HCT116 (cell line): ENCODE measurements around the gene LPAR1. TPM values are rescaled to one million over a fixed set of nuclear protein-coding genes. Genes with fewer than 3 reads are reported as not detected.

ENCODE experiments used
- ATAC-seq: fragments of 200-7000 bp; cut with Tn5 transposase; 2 replicates; pipeline ENCODE4 v1.9.1; 2020; ENCODE audit warnings: mild to moderate bottlenecking, moderate library complexity
- BruUV-seq: library from RNA; stranded (reverse); fragments of 400-500 nt; replicated peaks from 2 replicates; lab custom pipeline; 2021; lab: Mats Ljungman, UMichigan
- CTCF ChIA-PET: fragments of 300-600 bp; sonication (Branson Sonifier 250); formaldehyde crosslinking; loops from one replicate; lab custom pipeline; 2021; ENCODE audit warnings: antibody characterized with exemption; lab: Charles Lee
- POLR2A ChIA-PET: fragments of 300-600, 350-600 bp; sonication (Branson Sonifier 250); formaldehyde crosslinking; loops from one replicate; lab custom pipeline; 2021; ENCODE audit warnings: antibody characterized with exemption; lab: Charles Lee
- RAD21 ChIA-PET, 2 experiments: fragments of 300-600 bp; sonication (Branson Sonifier 250); formaldehyde crosslinking; loops; one replicate each; lab custom pipeline; 2023; ENCODE audit warnings: low total read pairs in 2 of 2; ENCODE audit not compliant: uncharacterized antibody in 2 of 2, unreplicated experiment in 2 of 2, low non-redundant PET in 1 of 2; lab: Charles Lee
- DNase-seq: peaks from one replicate; pipeline ENCODE4 v3.0.0-alpha.2; 2010; ENCODE audit warnings: low read depth, low spot score
- H2AFZ ChIP-seq: fragments of 200-600 bp; shearing (Covaris generic), sonication (generic); 2 replicates; pipeline ENCODE4 v1.6.1; 2017; ENCODE audit warnings: low read depth, mixed run types, mixed read lengths, antibody characterized with exemption, low read length; ENCODE audit not compliant: poor library complexity, severe bottlenecking
- H3K27ac ChIP-seq: 2 replicates; pipeline ENCODE4 v1.5.1; 2012; ENCODE audit warnings: low read depth, low read length
- H3K27me3 ChIP-seq: fragments of 200-600 bp; sonication (generic); 2 replicates; pipeline ENCODE4 v1.6.1; 2016; ENCODE audit warnings: mixed run types, low read length, mixed read lengths; ENCODE audit not compliant: insufficient read depth
- H3K36me3 ChIP-seq, 2 experiments: fragments of 200-500 bp in 1 of 2; fragments of 200-600 bp in 1 of 2; sonication (Bioruptor generic) in 1 of 2; sonication (generic) in 1 of 2; 2 replicates each; pipeline versions ENCODE4 v1.5.1 to v1.6.1; 2014 to 2016; ENCODE audit warnings: low read length in 2 of 2, inconsistent platforms in 1 of 2, mixed read lengths in 1 of 2, mixed run types in 1 of 2; ENCODE audit not compliant: insufficient read depth in 2 of 2, control insufficient read depth in 1 of 2
- H3K4me1 ChIP-seq, 2 experiments: fragments of 200-600 bp in 1 of 2; sonication (generic) in 1 of 2; 2 replicates each; pipeline versions ENCODE4 v1.5.1 to v1.6.1; 2012 to 2017; ENCODE audit warnings: low read length in 2 of 2, inconsistent platforms in 1 of 2, mild to moderate bottlenecking in 1 of 2, mixed read lengths in 1 of 2, mixed run types in 1 of 2, moderate library complexity in 1 of 2; ENCODE audit not compliant: insufficient read depth in 2 of 2, control insufficient read depth in 1 of 2
- H3K4me2 ChIP-seq: fragments of 200-600 bp; sonication (generic); 2 replicates; pipeline ENCODE4 v1.6.1; 2017; ENCODE audit warnings: mixed run types, low read length, mixed read lengths
- H3K4me3 ChIP-seq, 2 experiments: fragments of 200-600 bp in 1 of 2; sonication (generic) in 1 of 2; replicated peaks in 1 of 2; 2 replicates each; pipeline ENCODE4 v1.5.1; 2011 to 2016; ENCODE audit warnings: low read length in 2 of 2, control low read depth in 1 of 2, low read depth in 1 of 2, mild to moderate bottlenecking in 1 of 2, mixed read lengths in 1 of 2, mixed run types in 1 of 2
- H3K79me2 ChIP-seq: fragments of 200-600 bp; sonication (generic); 2 replicates; pipeline ENCODE4 v1.6.1; 2017; ENCODE audit warnings: mild to moderate bottlenecking, mixed run types, low read length, moderate library complexity, mixed read lengths; ENCODE audit not compliant: insufficient read depth
- H3K9ac ChIP-seq: fragments of 200-600 bp; sonication (generic); 2 replicates; pipeline ENCODE4 v1.6.1; 2016; ENCODE audit warnings: low read length, mixed read lengths
- H3K9me2 ChIP-seq: fragments of 200-600 bp; sonication (generic), shearing (Covaris generic); 2 replicates; pipeline ENCODE4 v1.6.1; 2017; ENCODE audit warnings: mixed run types, mild to moderate bottlenecking, moderate library complexity; ENCODE audit not compliant: insufficient read depth
- H3K9me3 ChIP-seq, 2 experiments: fragments of 200-500 bp in 1 of 2; fragments of 200-600 bp in 1 of 2; sonication (Bioruptor generic) in 1 of 2; sonication (generic) in 1 of 2; 2 replicates each; pipeline ENCODE4 v1.6.1; 2014 to 2017; ENCODE audit warnings: low read length in 2 of 2, mixed read lengths in 2 of 2, inconsistent platforms in 1 of 2, low read depth in 1 of 2, mild to moderate bottlenecking in 1 of 2, mixed run types in 1 of 2, moderate library complexity in 1 of 2; ENCODE audit not compliant: control insufficient read depth in 1 of 2, insufficient read depth in 1 of 2
- H4K20me1 ChIP-seq: fragments of 200-600 bp; sonication (generic), shearing (Covaris generic); 2 replicates; pipeline ENCODE4 v1.6.1; 2017; ENCODE audit warnings: mixed run types, mild to moderate bottlenecking, moderate library complexity; ENCODE audit not compliant: insufficient read depth
- EGR1 ChIP-seq: IDR thresholded peaks from 2 replicates; pipeline ENCODE4 v1.6.1; 2012; ENCODE audit warnings: low read depth
- EZH2phosphoT487 ChIP-seq: fragments of 200-600 bp; IDR thresholded peaks from 2 replicates; pipeline ENCODE4 v1.6.1; 2018; ENCODE audit warnings: antibody characterized with exemption, borderline replicate concordance
- SRF ChIP-seq: IDR thresholded peaks from 2 replicates; pipeline ENCODE4 v1.6.1; 2012; ENCODE audit warnings: low read depth
- TCF7L2 ChIP-seq: IDR thresholded peaks from 2 replicates; pipeline ENCODE4 v1.7.0; 2011; ENCODE audit warnings: borderline replicate concordance, inconsistent platforms; ENCODE audit not compliant: insufficient read depth, insufficient read length; ENCODE audit errors: extremely low read depth
- YY1 ChIP-seq: IDR thresholded peaks from 2 replicates; pipeline ENCODE4 v1.6.1; 2011; ENCODE audit warnings: low read length, low read depth, moderate library complexity, mild to moderate bottlenecking; ENCODE audit not compliant: insufficient replicate concordance; ENCODE audit errors: extremely low read depth
- intact Hi-C: fragments of 100-400 bp; cut with micrococcal nuclease; formaldehyde crosslinking; loops from 2 replicates; pipeline ENCODE4 v1.10.0; 2022
- total RNA-seq: library from RNA; stranded (reverse); gene quantifications from one replicate; pipeline ENCODE4 v1.2.1, GENCODE V29; 2021; ENCODE audit not compliant: unreplicated experiment
- TF ChIP-seq, protein P1 (sequence below): IDR thresholded peaks from 2 replicates; pipeline ENCODE4 v1.6.1; 2012; ENCODE audit warnings: low read depth
- TF ChIP-seq, protein P2 (sequence below), 3 experiments: fragments of 200-600 bp in 1 of 3; sonication (generic) in 1 of 3; IDR thresholded peaks in 2 of 3; conservative IDR thresholded peaks in 1 of 3; 2 replicates each; pipeline ENCODE4 v1.5.1; 2012 to 2017; ENCODE audit warnings: low read depth in 2 of 3, low read length in 2 of 3, antibody characterized with exemption in 1 of 3, borderline replicate concordance in 1 of 3, control low read depth in 1 of 3, mild to moderate bottlenecking in 1 of 3, mixed read lengths in 1 of 3, mixed run types in 1 of 3, moderate library complexity in 1 of 3; ENCODE audit not compliant: insufficient read depth in 1 of 3

LPAR1 gene
- total RNA-seq, 1 experiment from 2014 or later = 7.4 TPM

DNA sequence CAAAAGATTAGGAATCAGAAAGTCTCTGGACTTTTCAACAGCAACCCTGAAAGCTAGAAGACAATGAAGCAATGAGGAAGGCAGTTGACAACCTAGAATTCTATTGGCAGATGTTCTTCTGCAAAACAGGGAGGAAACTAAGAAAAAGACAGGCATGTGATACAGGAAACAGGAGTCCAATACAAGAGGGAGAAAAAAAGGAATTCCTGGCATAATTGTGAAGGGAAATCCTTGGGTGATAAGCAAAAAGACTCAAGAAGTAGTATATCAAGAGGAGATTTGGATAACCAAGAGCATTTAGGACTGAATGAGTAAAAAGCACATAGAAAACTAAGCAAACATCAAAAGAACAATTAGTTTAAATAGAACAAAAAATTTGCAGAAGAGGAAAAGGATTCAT lies 58.6 kb downstream of the LPAR1 start (continued):
- no peak for TF ChIP-seq EZH2phosphoT487
- TF ChIP-seq EGR1 = no peak

DNA sequence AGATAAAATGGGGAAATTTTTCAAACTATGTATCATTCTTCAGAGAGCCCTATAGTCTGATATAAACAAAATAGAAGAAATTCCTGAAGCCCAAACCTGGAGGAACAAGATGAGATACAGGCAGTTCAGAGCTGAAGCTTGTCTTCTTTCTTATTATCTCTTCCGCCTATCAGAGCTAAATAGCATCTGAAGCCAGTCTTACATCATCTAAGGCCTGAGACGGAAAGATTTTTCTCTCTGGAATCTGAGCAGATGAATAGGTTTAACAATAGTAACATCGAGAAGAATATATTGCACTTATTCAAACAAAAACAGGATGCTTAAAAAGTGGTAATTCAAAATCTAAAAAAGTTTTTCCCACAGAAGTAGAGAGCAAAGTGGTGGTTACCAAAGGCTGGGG lies 59.8 kb downstream of the LPAR1 start:
- H3K36me3 ChIP-seq = no peaks in the 10 kb centered on the region
- TF ChIP-seq, protein P1, sequence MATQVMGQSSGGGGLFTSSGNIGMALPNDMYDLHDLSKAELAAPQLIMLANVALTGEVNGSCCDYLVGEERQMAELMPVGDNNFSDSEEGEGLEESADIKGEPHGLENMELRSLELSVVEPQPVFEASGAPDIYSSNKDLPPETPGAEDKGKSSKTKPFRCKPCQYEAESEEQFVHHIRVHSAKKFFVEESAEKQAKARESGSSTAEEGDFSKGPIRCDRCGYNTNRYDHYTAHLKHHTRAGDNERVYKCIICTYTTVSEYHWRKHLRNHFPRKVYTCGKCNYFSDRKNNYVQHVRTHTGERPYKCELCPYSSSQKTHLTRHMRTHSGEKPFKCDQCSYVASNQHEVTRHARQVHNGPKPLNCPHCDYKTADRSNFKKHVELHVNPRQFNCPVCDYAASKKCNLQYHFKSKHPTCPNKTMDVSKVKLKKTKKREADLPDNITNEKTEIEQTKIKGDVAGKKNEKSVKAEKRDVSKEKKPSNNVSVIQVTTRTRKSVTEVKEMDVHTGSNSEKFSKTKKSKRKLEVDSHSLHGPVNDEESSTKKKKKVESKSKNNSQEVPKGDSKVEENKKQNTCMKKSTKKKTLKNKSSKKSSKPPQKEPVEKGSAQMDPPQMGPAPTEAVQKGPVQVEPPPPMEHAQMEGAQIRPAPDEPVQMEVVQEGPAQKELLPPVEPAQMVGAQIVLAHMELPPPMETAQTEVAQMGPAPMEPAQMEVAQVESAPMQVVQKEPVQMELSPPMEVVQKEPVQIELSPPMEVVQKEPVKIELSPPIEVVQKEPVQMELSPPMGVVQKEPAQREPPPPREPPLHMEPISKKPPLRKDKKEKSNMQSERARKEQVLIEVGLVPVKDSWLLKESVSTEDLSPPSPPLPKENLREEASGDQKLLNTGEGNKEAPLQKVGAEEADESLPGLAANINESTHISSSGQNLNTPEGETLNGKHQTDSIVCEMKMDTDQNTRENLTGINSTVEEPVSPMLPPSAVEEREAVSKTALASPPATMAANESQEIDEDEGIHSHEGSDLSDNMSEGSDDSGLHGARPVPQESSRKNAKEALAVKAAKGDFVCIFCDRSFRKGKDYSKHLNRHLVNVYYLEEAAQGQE = no peak
- TF ChIP-seq YY1 (no peak), SRF (no peak), TCF7L2 (no peak)
- TF ChIP-seq, protein P2, sequence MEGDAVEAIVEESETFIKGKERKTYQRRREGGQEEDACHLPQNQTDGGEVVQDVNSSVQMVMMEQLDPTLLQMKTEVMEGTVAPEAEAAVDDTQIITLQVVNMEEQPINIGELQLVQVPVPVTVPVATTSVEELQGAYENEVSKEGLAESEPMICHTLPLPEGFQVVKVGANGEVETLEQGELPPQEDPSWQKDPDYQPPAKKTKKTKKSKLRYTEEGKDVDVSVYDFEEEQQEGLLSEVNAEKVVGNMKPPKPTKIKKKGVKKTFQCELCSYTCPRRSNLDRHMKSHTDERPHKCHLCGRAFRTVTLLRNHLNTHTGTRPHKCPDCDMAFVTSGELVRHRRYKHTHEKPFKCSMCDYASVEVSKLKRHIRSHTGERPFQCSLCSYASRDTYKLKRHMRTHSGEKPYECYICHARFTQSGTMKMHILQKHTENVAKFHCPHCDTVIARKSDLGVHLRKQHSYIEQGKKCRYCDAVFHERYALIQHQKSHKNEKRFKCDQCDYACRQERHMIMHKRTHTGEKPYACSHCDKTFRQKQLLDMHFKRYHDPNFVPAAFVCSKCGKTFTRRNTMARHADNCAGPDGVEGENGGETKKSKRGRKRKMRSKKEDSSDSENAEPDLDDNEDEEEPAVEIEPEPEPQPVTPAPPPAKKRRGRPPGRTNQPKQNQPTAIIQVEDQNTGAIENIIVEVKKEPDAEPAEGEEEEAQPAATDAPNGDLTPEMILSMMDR (IDR thresholded peaks at IDR 0.05 in 2 of 3, conservative IDR thresholded peaks at IDR 0.05 in 1 of 3; ENCODE audit: borderline replicate concordance in 1 of 3, insufficient read depth in 1 of 3, low read depth in 2 of 3, low read length in 2 of 3) = no peak
- TF ChIP-seq, all 23 proteins: peak for 0
- ChIA-PET RAD21 (no interaction called here), POLR2A (no interaction called here), CTCF (no interaction called here)
- Histone ChIP-seq H3K9ac (no peak overlapping the region), H3K4me3 (no peak overlapping the region), H3K9me3 (no peaks in the 10 kb centered on the region), H2AFZ (no peak overlapping the region), H3K4me1 (peaks cover 10 to 13% of the 10 kb centered on the region in 2 experiments), H3K4me2 (no peak overlapping the region), H4K20me1 (no peaks in the 10 kb centered on the region), H3K27me3 (no peaks in the 10 kb centered on the region), H3K27ac (no peak overlapping the region), H3K79me2 (no peaks in the 10 kb centered on the region), H3K9me2 (no peaks in the 10 kb centered on the region)
- intact Hi-C loops = no loop called here
- no TSS peak for BruUV-seq
- DNase-seq (no peak), ATAC-seq (no peak)
